Measurements from ENCODE around the gene AFF3.

The AFF3 gene

GRCh38 chr2:99507937-99508818 is 634.2 kb downstream of the AFF3 start:
- peak; percentile 98 for DNase-seq

- DNase-seq = peak; percentile 27
Observed at GRCh38 chr2:99504844-99505584, 637.4 kb downstream of the AFF3 start.

GRCh38 chr2:99503662-99504416 is 638.6 kb downstream of the AFF3 start:
- DNase-seq = peak; percentile 84

GRCh38 chr2:99496021-99496420 is 646.4 kb downstream of the AFF3 start:
- DNase-seq = no peak
